Measurements from ENCODE around the gene DAP.
"Not testable (repeated sequence)": the region's sequence is repeated elsewhere in the genome, so short reads cannot be mapped to it uniquely, and the experiment has no call there.

DAP gene

GRCh38 chr5:10633271-10634049 lies 127.6 kb downstream of the DAP start:
- no peak for DNase-seq (ENCODE audit: low read depth, low spot score)

- DNase-seq (ENCODE audit: low read depth, low spot score): no peak
Measured at GRCh38 chr5:10632110-10632761, 128.8 kb downstream of the DAP start.

GRCh38 chr5:10631316-10631996 lies 129.6 kb downstream of the DAP start:
- no peak for DNase-seq (ENCODE audit: low read depth, low spot score)

- DNase-seq (ENCODE audit: low read depth, low spot score): not testable (repeated sequence)
Measured at GRCh38 chr5:10630744-10631143, 130.3 kb downstream of the DAP start.

GRCh38 chr5:10630126-10630525 lies 130.9 kb downstream of the DAP start:
- no peak for DNase-seq (ENCODE audit: low read depth, low spot score)

- no peak for DNase-seq (ENCODE audit: low read depth, low spot score)
Measured at GRCh38 chr5:10629682-10630081, 131.4 kb downstream of the DAP start.
